Peyer's patch (tissue), 4 donors: ENCODE measurements around the gene CLBA1. TPM values are rescaled to one million over a fixed set of nuclear protein-coding genes. Genes with fewer than 3 reads are reported as not detected.
A peak's percentile ranks its signal among the peaks of the same experiment; 100 is the strongest.

Experiments
- DNase-seq, 3 donors: peaks; one replicate each; pipeline ENCODE4 v3.0.0-alpha.2; 2017 to 2019
- H3K27ac ChIP-seq, 4 donors: fragments of 200-600 bp; sonication (generic); one replicate each; pipeline ENCODE4 v1.5.1; 2016 to 2019
- H3K27me3 ChIP-seq, 2 donors: fragments of 200-600 bp; sonication (generic); one replicate each; pipeline ENCODE4 v1.5.1; 2019
- H3K36me3 ChIP-seq, 3 donors: fragments of 200-600 bp; sonication (generic); one replicate each; pipeline ENCODE4 v1.5.1; 2016 to 2019
- H3K4me1 ChIP-seq, 4 donors: fragments of 200-600 bp; sonication (generic); one replicate each; pipeline ENCODE4 v1.5.1; 2016 to 2019
- H3K4me3 ChIP-seq, 4 donors: fragments of 200-600 bp; sonication (generic); 1 replicate in 3 of 4; 2 replicates in 1 of 4; pipeline ENCODE4 v1.5.1; 2016 to 2019; ENCODE audit warnings: mild to moderate bottlenecking in 1 of 4
- H3K9me3 ChIP-seq, 4 donors: fragments of 200-600 bp; sonication (generic); one replicate each; pipeline ENCODE4 v1.5.1; 2016 to 2019; ENCODE audit warnings: mild to moderate bottlenecking in 1 of 4
- POLR2A ChIP-seq, 2 donors: fragments of 450-650 bp; IDR thresholded peaks; one replicate each; pipeline ENCODE4 v1.5.1; 2017; ENCODE audit warnings: antibody characterized with exemption in 2 of 2, mild to moderate bottlenecking in 2 of 2, moderate library complexity in 2 of 2
- total RNA-seq, 4 donors: library from RNA; depleted of rRNA; stranded (reverse); fragments of >200 nt; gene quantifications; one replicate each; pipeline ENCODE4 v1.1.0, GENCODE V29; 2016
- TF ChIP-seq, protein P1 (sequence below), 6 experiments: fragments of 450-650 bp in 4 of 6; fragments of 200-600 bp in 2 of 6; sonication (generic) in 1 of 6; IDR thresholded peaks; one replicate each; pipeline ENCODE4 v1.5.1; 2017 to 2019; ENCODE audit warnings: antibody characterized with exemption in 6 of 6, mild to moderate bottlenecking in 3 of 6, moderate library complexity in 1 of 6

Gene CLBA1
- total RNA-seq, 4 donors from 2014 or later = 0.88 to 3.8 (median 2.8) TPM; not detected in 1

DNA sequence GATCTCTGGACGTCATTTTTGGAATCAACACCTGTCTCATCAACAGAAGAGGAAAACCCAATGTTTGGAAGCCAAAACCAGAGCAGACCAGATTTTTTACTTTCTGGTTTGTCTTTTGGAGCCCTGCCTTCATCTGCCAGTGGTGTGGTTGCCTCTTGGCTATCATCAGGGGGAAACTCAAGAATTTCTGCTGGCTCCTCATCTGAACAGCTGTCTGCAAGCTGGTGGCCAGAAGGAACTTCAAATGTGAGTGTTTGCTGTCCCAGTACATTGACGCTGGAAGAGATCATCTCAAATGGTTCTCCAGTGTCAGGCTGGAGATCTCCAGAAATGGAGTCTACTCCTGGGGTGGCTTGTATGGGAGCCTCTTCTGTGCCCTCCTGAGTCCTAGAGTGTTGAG lies 47.2 kb upstream of the CLBA1 start:
- H3K27me3 ChIP-seq = no peaks in the 10 kb centered on the region
- no peak overlapping the region for H3K4me3 ChIP-seq
- TF ChIP-seq, protein P1, sequence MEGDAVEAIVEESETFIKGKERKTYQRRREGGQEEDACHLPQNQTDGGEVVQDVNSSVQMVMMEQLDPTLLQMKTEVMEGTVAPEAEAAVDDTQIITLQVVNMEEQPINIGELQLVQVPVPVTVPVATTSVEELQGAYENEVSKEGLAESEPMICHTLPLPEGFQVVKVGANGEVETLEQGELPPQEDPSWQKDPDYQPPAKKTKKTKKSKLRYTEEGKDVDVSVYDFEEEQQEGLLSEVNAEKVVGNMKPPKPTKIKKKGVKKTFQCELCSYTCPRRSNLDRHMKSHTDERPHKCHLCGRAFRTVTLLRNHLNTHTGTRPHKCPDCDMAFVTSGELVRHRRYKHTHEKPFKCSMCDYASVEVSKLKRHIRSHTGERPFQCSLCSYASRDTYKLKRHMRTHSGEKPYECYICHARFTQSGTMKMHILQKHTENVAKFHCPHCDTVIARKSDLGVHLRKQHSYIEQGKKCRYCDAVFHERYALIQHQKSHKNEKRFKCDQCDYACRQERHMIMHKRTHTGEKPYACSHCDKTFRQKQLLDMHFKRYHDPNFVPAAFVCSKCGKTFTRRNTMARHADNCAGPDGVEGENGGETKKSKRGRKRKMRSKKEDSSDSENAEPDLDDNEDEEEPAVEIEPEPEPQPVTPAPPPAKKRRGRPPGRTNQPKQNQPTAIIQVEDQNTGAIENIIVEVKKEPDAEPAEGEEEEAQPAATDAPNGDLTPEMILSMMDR (IDR thresholded peaks at IDR 0.05) = no peak
- no peak for TF ChIP-seq POLR2A (IDR thresholded peaks at IDR 0.05)
- DNase-seq = no peak
- H3K4me1 ChIP-seq = no peaks in the 10 kb centered on the region
- H3K9me3 ChIP-seq = no peaks in the 10 kb centered on the region
- H3K36me3 ChIP-seq = no peaks in the 10 kb centered on the region
- H3K27ac ChIP-seq = no peak overlapping the region

DNA sequence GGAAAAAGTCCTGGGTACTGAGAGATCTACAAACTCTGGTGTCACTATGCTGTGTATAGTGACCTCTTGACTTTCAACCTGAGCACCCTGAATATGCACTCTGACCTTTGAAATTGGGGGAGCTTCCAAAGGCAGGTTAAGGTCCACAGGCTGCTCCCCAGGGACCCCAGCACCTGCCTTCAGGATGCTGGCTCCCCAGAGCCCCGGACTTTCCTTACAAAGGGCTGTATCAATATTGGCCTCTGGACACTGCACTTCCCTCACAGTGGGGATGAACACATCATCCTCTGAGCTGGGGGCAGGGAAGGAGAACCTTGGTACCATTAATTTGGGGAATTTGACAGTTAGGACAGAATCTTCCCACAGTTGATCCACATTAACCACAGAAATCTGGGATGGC lies 46.6 kb upstream of the CLBA1 start:
- no peak overlapping the region for H3K27ac ChIP-seq
- H3K9me3 ChIP-seq = no peaks in the 10 kb centered on the region
- no peak overlapping the region for H3K4me3 ChIP-seq
- no peaks in the 10 kb centered on the region for H3K36me3 ChIP-seq
- DNase-seq = no peak
- no peak for TF ChIP-seq POLR2A (IDR thresholded peaks at IDR 0.05)
- TF ChIP-seq, protein P1 (IDR thresholded peaks at IDR 0.05) = no peak
- no peaks in the 10 kb centered on the region for H3K27me3 ChIP-seq
- H3K4me1 ChIP-seq = no peaks in the 10 kb centered on the region

DNA sequence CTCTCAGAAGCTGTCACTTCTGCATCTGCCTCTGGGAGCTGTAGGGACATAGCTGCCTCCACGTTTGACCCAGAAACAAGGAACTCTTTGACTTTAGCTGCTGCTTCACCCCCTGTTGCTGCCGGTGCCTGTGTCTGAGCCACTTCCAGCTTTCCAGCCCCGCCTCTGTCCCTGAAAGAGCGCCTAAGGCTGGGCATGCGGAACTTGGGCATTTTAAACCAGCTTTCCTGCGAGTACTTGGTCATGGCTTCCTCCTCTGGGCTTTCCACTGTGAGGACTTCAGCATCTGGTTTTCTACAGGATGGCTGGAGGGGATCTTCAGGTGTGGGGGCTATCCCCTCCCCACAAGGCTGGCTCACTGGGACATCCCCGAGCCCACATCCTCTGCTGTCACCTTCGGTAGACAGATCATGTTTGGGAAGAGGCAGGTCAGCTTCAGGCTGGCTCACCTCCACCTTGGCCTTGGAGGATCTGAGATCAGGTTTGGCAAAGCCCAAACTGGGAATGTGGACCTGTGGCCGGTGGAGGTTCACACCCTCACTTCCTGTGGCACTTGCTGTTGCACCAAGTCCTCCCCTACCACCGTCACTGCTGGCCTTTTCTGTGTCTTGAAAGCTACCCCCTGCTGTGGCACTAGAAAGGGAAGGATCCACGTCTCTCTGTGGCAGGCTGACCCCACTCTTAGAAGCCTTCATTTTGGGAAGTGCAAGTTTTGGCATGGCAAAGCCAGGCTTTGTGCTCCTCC lies 45.8 kb upstream of the CLBA1 start:
- Histone ChIP-seq H3K9me3 (no peaks in the 10 kb centered on the region), H3K27me3 (no peaks in the 10 kb centered on the region), H3K4me3 (no peak overlapping the region), H3K4me1 (no peaks in the 10 kb centered on the region), H3K36me3 (no peaks in the 10 kb centered on the region), H3K27ac (no peak overlapping the region)
- TF ChIP-seq, protein P1 (IDR thresholded peaks at IDR 0.05) = no peak
- no peak for TF ChIP-seq POLR2A (IDR thresholded peaks at IDR 0.05)
- DNase-seq = peak in 2 of 3 donors; percentile 21 to 37

DNA sequence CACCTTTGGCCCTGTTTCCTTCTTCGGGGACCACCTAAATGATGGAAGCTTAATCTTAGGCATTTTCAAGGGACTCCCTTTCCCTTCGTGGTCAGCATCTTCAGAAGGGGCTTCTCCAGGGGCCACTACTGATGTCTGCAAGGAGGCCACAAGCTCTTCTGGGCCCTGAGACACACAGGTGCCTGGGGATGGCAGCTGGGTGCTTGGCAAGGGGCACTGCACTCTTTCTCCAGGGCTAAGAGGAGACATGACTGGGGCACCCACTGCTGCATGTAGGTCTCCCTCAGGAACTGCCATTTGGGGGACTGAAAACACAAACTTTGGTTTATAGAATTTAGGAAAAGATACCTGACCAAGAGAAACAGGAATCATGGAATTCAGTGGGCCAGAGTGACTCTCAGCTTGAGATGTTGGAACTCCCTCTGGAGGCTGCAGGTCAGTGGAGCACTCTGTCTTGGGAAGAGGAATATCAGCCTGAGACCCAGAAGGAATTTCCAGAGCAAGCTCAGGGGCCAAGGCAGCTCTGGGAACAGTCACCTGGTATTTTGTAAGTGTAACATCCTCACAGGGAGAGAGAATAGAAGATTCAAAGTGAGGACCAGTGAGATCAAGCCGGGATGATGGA lies 45.0 kb upstream of the CLBA1 start:
- no peak for TF ChIP-seq POLR2A (IDR thresholded peaks at IDR 0.05)
- TF ChIP-seq, protein P1 (IDR thresholded peaks at IDR 0.05) = no peak
- no peaks in the 10 kb centered on the region for H3K9me3 ChIP-seq
- H3K4me3 ChIP-seq = no peak overlapping the region
- H3K4me1 ChIP-seq = no peaks in the 10 kb centered on the region
- no peak for DNase-seq
- H3K27me3 ChIP-seq = no peaks in the 10 kb centered on the region
- H3K27ac ChIP-seq = no peak overlapping the region
- no peaks in the 10 kb centered on the region for H3K36me3 ChIP-seq

DNA sequence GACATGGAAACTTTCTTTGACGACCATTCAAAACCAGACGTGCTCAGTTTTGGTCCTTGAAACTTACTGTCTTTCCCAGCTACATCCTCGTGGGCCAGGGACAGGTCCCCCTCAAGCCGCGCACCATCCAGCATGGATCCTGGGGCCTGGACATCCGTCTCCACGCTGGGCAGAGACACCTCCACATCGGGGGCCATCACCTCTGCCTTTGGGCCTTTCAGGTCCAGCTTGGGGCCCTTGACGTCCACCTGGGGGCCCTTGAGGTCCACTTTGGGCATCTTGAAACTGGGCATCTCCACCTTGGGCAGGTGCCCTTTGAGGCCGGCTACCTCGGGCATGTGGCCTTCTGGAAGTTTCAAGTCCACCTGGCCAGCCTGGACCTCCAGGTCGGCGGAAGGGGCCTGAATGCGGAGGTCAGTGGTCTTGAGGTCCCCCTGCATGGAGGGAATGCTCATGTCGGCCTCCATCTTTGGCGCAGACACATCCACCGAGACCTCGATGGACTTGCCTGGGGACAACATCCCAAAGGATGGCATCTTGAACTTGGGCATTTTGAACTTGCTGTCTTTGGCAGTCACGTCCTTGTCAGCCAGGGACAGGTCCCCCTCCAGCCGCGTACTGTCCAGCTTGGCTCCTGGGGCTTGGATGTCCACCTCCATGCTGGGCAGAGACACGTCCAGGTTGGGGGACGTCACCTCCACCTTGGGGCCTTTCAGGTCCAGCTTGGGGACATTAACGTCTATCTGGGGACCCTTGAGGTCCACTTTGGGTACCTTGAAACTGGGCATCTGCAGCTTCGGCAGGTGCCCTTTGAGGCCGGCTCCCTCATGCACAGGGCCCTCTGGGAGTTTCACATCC lies 43.9 kb upstream of the CLBA1 start:
- peak in 1 of 3 donors; percentile 24 for DNase-seq
- H3K27me3 ChIP-seq = no peaks in the 10 kb centered on the region
- H3K4me1 ChIP-seq = no peaks in the 10 kb centered on the region
- H3K4me3 ChIP-seq = no peak overlapping the region
- no peaks in the 10 kb centered on the region for H3K36me3 ChIP-seq
- no peaks in the 10 kb centered on the region for H3K9me3 ChIP-seq
- TF ChIP-seq POLR2A (IDR thresholded peaks at IDR 0.05) = no peak
- TF ChIP-seq, protein P1 (IDR thresholded peaks at IDR 0.05) = no peak
- H3K27ac ChIP-seq = no peak overlapping the region
